BLaER1 (cell line): ENCODE results near the gene PLCG2.

Source experiments
- H3K27ac ChIP-seq: shearing (Covaris generic); formaldehyde crosslinking; 2 replicates; pipeline ENCODE4 v1.8.1; 2022
- H3K27me3 ChIP-seq: shearing (Covaris generic); formaldehyde crosslinking; 2 replicates; pipeline ENCODE4 v1.8.1; 2022
- H3K36me3 ChIP-seq: shearing (Covaris generic); formaldehyde crosslinking; 2 replicates; pipeline ENCODE4 v1.8.1; 2022
- H3K4me1 ChIP-seq: shearing (Covaris generic); formaldehyde crosslinking; 2 replicates; pipeline ENCODE4 v1.8.1; 2022
- H3K4me2 ChIP-seq: shearing (Covaris generic); formaldehyde crosslinking; 2 replicates; pipeline ENCODE4 v1.8.1; 2022
- H3K4me3 ChIP-seq: shearing (Covaris generic); formaldehyde crosslinking; 2 replicates; pipeline ENCODE4 v1.8.1; 2022
- H3K9ac ChIP-seq: shearing (Covaris generic); formaldehyde crosslinking; 2 replicates; pipeline ENCODE4 v1.8.1; 2022
- H3K9me3 ChIP-seq: shearing (Covaris generic); formaldehyde crosslinking; 2 replicates; pipeline ENCODE4 v1.8.1; 2022
- H4K20me1 ChIP-seq: shearing (Covaris generic); formaldehyde crosslinking; 2 replicates; pipeline ENCODE4 v1.8.1; 2022
- Cebpa-rat ChIP-seq: shearing (Covaris generic); IDR thresholded peaks from 2 replicates; pipeline ENCODE4 v1.8.1; 2022

Gene PLCG2

GRCh38 chr16:81832801-81833547 lies 53.9 kb downstream of the PLCG2 start:
- Histone ChIP-seq H3K9me3 (no peaks in the 10 kb centered on the region), H4K20me1 (no peaks in the 10 kb centered on the region), H3K9ac (no peak overlapping the region), H3K4me1 (peaks cover 100% of the 10 kb centered on the region), H3K4me2 (peak overlapping the region; percentile 98), H3K36me3 (no peaks in the 10 kb centered on the region), H3K27me3 (no peaks in the 10 kb centered on the region), H3K27ac (peak overlapping the region; percentile 93), H3K4me3 (no peak overlapping the region)
- no peak; the same call in 1 of the 2 replicates for TF ChIP-seq Cebpa-rat

GRCh38 chr16:81833751-81834150 lies 54.7 kb downstream of the PLCG2 start:
- Histone ChIP-seq H4K20me1 (no peaks in the 10 kb centered on the region), H3K27ac (peak overlapping the region; percentile 76), H3K9me3 (no peaks in the 10 kb centered on the region), H3K4me3 (no peak overlapping the region), H3K27me3 (no peaks in the 10 kb centered on the region), H3K36me3 (no peaks in the 10 kb centered on the region), H3K4me1 (peaks cover 100% of the 10 kb centered on the region), H3K9ac (no peak overlapping the region), H3K4me2 (peak overlapping the region; percentile 98)
- TF ChIP-seq Cebpa-rat: no peak

DNA sequence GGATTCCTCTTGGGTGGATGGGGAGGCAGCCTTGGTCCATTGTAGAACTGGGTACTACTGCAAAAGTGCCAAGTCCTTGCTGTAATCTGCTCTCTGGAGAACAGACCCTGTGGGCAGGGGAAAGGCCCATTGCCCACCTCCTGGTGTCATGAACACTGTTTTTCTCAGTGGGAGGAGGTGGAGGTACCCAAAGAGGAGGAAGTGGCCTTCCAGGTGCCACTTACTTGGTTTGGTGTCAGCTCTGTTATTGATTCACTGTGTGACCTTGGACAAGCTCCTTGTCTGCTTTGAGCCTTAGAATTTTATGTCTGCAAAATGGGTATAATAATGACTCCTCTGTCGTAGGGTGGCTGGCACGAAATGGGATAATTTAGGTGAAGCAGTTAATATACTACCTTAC lies 55.8 kb downstream of the PLCG2 start:
- Histone ChIP-seq H3K4me1 (peaks cover 100% of the 10 kb centered on the region), H3K36me3 (no peaks in the 10 kb centered on the region), H3K4me3 (no peak overlapping the region), H4K20me1 (no peaks in the 10 kb centered on the region), H3K27me3 (no peaks in the 10 kb centered on the region), H3K9me3 (peaks cover 2% of the 10 kb centered on the region; the same call in 1 of the 2 replicates), H3K27ac (peak overlapping the region; percentile 76), H3K9ac (no peak overlapping the region), H3K4me2 (peak overlapping the region; percentile 98)
- no peak for TF ChIP-seq Cebpa-rat

GRCh38 chr16:81836279-81837054 lies 57.4 kb downstream of the PLCG2 start:
- TF ChIP-seq Cebpa-rat: no peak
- Histone ChIP-seq H3K27ac (peak overlapping the region; percentile 76), H3K27me3 (no peaks in the 10 kb centered on the region), H4K20me1 (no peaks in the 10 kb centered on the region), H3K4me2 (peak overlapping the region; percentile 98), H3K36me3 (no peaks in the 10 kb centered on the region), H3K9me3 (peaks cover 9% of the 10 kb centered on the region; the same call in 1 of the 2 replicates), H3K9ac (peak overlapping the region; percentile 56; the same call in 1 of the 2 replicates), H3K4me1 (peaks cover 100% of the 10 kb centered on the region), H3K4me3 (peak overlapping the region; percentile 39)

DNA sequence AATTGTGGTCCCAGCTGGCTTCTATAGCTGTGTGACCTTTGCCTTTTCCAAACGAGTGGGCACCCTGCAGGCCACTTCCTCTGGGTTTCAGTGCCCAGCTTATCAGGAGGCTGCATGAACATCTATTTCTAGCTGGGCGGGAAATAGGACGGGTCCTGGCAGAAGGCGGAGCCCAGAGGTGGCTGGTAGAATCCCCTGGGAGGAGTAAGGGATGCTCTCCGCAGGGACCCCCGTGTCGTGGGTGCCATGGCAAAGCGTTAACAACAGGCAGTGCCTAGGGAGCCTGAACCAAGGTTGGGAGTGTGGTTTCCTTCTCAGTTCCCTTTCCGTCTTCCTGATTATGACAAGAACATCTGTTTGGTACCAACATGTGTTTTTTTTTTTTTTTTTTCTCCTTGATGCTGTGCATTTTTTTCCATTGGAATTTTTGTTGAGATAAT lies 58.2 kb downstream of the PLCG2 start:
- Histone ChIP-seq H3K27me3 (no peaks in the 10 kb centered on the region), H3K4me1 (peaks cover 100% of the 10 kb centered on the region), H3K9me3 (peaks cover 9% of the 10 kb centered on the region; the same call in 1 of the 2 replicates), H3K36me3 (no peaks in the 10 kb centered on the region), H3K9ac (peak overlapping the region; percentile 56; the same call in 1 of the 2 replicates), H4K20me1 (no peaks in the 10 kb centered on the region), H3K4me2 (peak overlapping the region; percentile 98), H3K27ac (peak overlapping the region; percentile 76), H3K4me3 (peak overlapping the region; percentile 39)
- TF ChIP-seq Cebpa-rat: no peak

- no peaks in the 10 kb centered on the region for H4K20me1 ChIP-seq
- H3K27ac ChIP-seq: 0 out of 2 replicates have a peak overlapping the region, but pooled peaks have one; percentile 45
- no peaks in the 10 kb centered on the region for H3K36me3 ChIP-seq
- H3K9me3 ChIP-seq: peaks cover 9% of the 10 kb centered on the region; the same call in 1 of the 2 replicates
- H3K4me3 ChIP-seq: no peak overlapping the region
- H3K27me3 ChIP-seq: no peaks in the 10 kb centered on the region
- peak overlapping the region; percentile 98 for H3K4me2 ChIP-seq
- no peak overlapping the region for H3K9ac ChIP-seq
- H3K4me1 ChIP-seq: peaks cover 100% of the 10 kb centered on the region
- TF ChIP-seq Cebpa-rat: no peak
These were observed 59.7 kb downstream of the PLCG2 start for GRCh38 chr16:81838794-81839193.

DNA sequence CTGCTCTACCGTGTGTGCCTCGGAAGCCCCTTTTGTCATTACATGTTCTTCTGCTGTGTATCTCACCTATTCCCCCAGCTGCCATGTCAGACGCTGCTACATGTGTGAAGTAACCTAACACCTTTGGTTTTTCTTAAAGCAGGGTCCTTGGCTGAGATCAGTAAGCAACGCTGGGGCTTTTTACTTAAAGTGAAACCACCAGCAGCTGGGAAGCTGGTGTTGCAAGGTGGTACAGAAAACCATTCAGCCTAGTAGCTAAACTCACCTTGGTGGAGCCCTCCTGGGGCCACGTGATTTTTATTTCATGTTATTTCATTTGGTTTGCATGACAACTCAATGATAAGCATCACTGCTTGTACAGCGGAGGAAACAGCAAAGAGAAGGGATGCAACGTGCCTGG lies 62.6 kb downstream of the PLCG2 start:
- 0 out of 2 replicates have a peak overlapping the region, but pooled peaks have one; percentile 4 for H3K9ac ChIP-seq
- no peaks in the 10 kb centered on the region for H3K27me3 ChIP-seq
- 0 out of 2 replicates have a peak overlapping the region, but pooled peaks have one; percentile 6 for H3K4me3 ChIP-seq
- peak overlapping the region; percentile 61; the same call in 1 of the 2 replicates for H3K27ac ChIP-seq
- H4K20me1 ChIP-seq: no peaks in the 10 kb centered on the region
- peaks cover 12% of the 10 kb centered on the region; the same call in 1 of the 2 replicates for H3K36me3 ChIP-seq
- peaks cover 25% of the 10 kb centered on the region for H3K9me3 ChIP-seq
- peaks cover 79% of the 10 kb centered on the region for H3K4me1 ChIP-seq
- H3K4me2 ChIP-seq: peak overlapping the region; percentile 67
- no peak for TF ChIP-seq Cebpa-rat

- H3K9me3 ChIP-seq: peaks cover 27% of the 10 kb centered on the region
- H3K9ac ChIP-seq: no peak overlapping the region
- H3K27me3 ChIP-seq: no peaks in the 10 kb centered on the region
- TF ChIP-seq Cebpa-rat: no peak
- H3K4me2 ChIP-seq: peak overlapping the region; percentile 67
- peak overlapping the region; percentile 61 for H3K27ac ChIP-seq
- H3K4me3 ChIP-seq: no peak overlapping the region
- H3K4me1 ChIP-seq: peaks cover 69% of the 10 kb centered on the region
- no peaks in the 10 kb centered on the region for H4K20me1 ChIP-seq
- peaks cover 12% of the 10 kb centered on the region; the same call in 1 of the 2 replicates for H3K36me3 ChIP-seq
These were observed 63.6 kb downstream of the PLCG2 start for GRCh38 chr16:81842564-81843242.

GRCh38 chr16:81843243-81843582 lies 64.1 kb downstream of the PLCG2 start:
- TF ChIP-seq Cebpa-rat: no peak
- H4K20me1 ChIP-seq: no peaks in the 10 kb centered on the region
- H3K9ac ChIP-seq: no peak overlapping the region
- peaks cover 64% of the 10 kb centered on the region for H3K4me1 ChIP-seq
- H3K9me3 ChIP-seq: peaks cover 27% of the 10 kb centered on the region
- H3K27me3 ChIP-seq: no peaks in the 10 kb centered on the region
- H3K4me3 ChIP-seq: no peak overlapping the region
- H3K4me2 ChIP-seq: peak overlapping the region; percentile 67
- no peak overlapping the region for H3K27ac ChIP-seq
- H3K36me3 ChIP-seq: peaks cover 12% of the 10 kb centered on the region; the same call in 1 of the 2 replicates
